ENCODE data around the gene PRKCI. TPM values are rescaled to one million over a fixed set of nuclear protein-coding genes. Genes with fewer than 3 reads are reported as not detected.

PRKCI gene
- total RNA-seq, 1 donor from 2014 or later = 58.7 TPM

DNA sequence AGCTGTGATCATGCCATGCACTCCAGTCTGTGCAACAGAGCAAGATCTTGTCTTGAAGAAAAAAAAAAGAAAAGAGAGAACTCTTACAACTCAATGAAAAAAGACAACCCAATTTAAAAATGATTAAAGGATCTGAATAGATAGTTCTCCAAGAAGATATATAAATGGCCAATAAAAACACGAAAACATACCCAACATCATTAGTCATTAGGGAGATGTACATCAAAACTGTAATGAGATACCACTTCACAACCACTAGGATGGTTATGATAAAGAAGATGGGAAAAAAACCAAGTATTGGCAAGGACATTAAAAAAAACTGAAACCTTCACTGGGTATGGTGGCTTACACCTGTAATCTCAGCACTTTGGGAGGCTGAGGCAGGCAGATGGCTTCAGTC lies 2.4 kb upstream of the PRKCI start:
- no peak for FAIRE-seq
- Histone ChIP-seq H3K27me3 (ENCODE audit: control insufficient read depth, insufficient read depth, low read length) (no peaks in the 10 kb centered on the region), H3K36me3 (ENCODE audit: control insufficient read depth, insufficient read depth, low read length) (no peaks in the 10 kb centered on the region), H3K4me3 (ENCODE audit: low read depth, low read length) (no peak overlapping the region)
- TF ChIP-seq, protein P1, sequence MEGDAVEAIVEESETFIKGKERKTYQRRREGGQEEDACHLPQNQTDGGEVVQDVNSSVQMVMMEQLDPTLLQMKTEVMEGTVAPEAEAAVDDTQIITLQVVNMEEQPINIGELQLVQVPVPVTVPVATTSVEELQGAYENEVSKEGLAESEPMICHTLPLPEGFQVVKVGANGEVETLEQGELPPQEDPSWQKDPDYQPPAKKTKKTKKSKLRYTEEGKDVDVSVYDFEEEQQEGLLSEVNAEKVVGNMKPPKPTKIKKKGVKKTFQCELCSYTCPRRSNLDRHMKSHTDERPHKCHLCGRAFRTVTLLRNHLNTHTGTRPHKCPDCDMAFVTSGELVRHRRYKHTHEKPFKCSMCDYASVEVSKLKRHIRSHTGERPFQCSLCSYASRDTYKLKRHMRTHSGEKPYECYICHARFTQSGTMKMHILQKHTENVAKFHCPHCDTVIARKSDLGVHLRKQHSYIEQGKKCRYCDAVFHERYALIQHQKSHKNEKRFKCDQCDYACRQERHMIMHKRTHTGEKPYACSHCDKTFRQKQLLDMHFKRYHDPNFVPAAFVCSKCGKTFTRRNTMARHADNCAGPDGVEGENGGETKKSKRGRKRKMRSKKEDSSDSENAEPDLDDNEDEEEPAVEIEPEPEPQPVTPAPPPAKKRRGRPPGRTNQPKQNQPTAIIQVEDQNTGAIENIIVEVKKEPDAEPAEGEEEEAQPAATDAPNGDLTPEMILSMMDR (IDR thresholded peaks at IDR 0.05; ENCODE audit: insufficient read depth, low read length, severe bottlenecking) = no peak
- DNase-seq (ENCODE audit: low read depth) = no peak

DNA sequence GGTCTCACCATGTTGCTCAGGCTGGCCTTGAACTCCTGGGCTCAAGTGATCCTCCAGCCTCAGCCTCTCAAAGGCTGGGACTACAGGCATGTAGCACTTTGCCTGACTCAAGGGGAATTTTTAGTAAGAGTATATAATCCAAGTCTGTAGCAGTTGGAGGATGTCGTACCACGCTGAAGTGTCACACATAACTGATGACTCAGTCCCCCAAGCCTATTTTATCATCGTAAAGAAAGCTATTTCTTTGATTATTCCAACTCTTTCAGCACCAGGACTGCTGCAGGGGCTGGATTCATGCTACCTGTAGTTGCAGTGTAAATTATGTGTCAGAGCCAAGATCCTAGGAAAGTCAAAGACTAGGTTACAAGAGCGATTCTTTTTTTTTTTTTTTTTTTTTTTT lies 1.4 kb upstream of the PRKCI start:
- TF ChIP-seq, protein P1 (IDR thresholded peaks at IDR 0.05; ENCODE audit: insufficient read depth, low read length, severe bottlenecking) = no peak
- Histone ChIP-seq H3K4me3 (ENCODE audit: low read depth, low read length) (no peak overlapping the region), H3K27me3 (ENCODE audit: control insufficient read depth, insufficient read depth, low read length) (no peaks in the 10 kb centered on the region), H3K36me3 (ENCODE audit: control insufficient read depth, insufficient read depth, low read length) (no peaks in the 10 kb centered on the region)
- FAIRE-seq = no peak
- peak; percentile 10 for DNase-seq (ENCODE audit: low read depth)

GRCh38 chr3:170222647-170223541 lies 670 bp downstream of the PRKCI start:
- Histone ChIP-seq H3K27me3 (ENCODE audit: control insufficient read depth, insufficient read depth, low read length) (no peaks in the 10 kb centered on the region), H3K4me3 (ENCODE audit: low read depth, low read length) (peak overlapping the region; percentile 90), H3K36me3 (ENCODE audit: control insufficient read depth, insufficient read depth, low read length) (no peaks in the 10 kb centered on the region)
- TF ChIP-seq, protein P1 (IDR thresholded peaks at IDR 0.05; ENCODE audit: insufficient read depth, low read length, severe bottlenecking) = no peak
- peak; percentile 51 for DNase-seq (ENCODE audit: low read depth)
- no peak for FAIRE-seq

DNA sequence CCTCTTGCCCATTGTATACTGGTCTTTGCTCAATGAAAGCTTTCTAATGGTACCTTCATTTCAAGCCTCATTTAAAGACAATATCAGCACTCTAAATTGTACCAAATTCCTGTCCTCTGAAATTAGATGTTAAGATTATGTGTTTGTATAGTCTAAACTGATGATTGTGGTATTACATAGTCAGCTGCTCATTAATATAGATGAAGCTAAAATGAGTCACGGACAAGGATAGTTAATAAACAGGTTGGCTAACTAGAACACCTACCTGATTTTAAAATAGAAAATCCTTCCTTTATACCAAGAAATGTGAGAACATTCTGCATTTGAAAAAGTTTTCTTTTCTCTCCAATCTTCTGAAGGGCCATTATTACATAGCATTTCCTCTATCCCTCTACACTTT lies 2.9 kb downstream of the PRKCI start:
- FAIRE-seq (no peak), DNase-seq (ENCODE audit: low read depth) (peak; percentile 58)
- Histone ChIP-seq H3K36me3 (ENCODE audit: control insufficient read depth, insufficient read depth, low read length) (no peaks in the 10 kb centered on the region), H3K27me3 (ENCODE audit: control insufficient read depth, insufficient read depth, low read length) (no peaks in the 10 kb centered on the region), H3K4me3 (ENCODE audit: low read depth, low read length) (no peak overlapping the region)
- TF ChIP-seq, protein P1 (IDR thresholded peaks at IDR 0.05; ENCODE audit: insufficient read depth, low read length, severe bottlenecking) = no peak

GRCh38 chr3:170226426-170226960 lies 4.3 kb downstream of the PRKCI start:
- no peaks in the 10 kb centered on the region for H3K36me3 ChIP-seq (ENCODE audit: control insufficient read depth, insufficient read depth, low read length)
- FAIRE-seq = no peak
- no peak overlapping the region for H3K4me3 ChIP-seq (ENCODE audit: low read depth, low read length)
- TF ChIP-seq, protein P1 (IDR thresholded peaks at IDR 0.05; ENCODE audit: insufficient read depth, low read length, severe bottlenecking) = no peak
- DNase-seq (ENCODE audit: low read depth) = peak; percentile 29
- no peaks in the 10 kb centered on the region for H3K27me3 ChIP-seq (ENCODE audit: control insufficient read depth, insufficient read depth, low read length)
